H1 (cell line): ENCODE measurements around the gene TPD52L3. TPM values are rescaled to one million over a fixed set of nuclear protein-coding genes. Genes with fewer than 3 reads are reported as not detected.
A peak's percentile ranks its signal among the peaks of the same experiment; 100 is the strongest.

Source experiments
- CTCF ChIA-PET: fragments of 300-600 bp; sonication (Branson Sonifier 250); formaldehyde crosslinking; loops from one replicate; lab custom pipeline; 2021; ENCODE audit not compliant: partially characterized antibody; lab: Charles Lee
- POLR2A ChIA-PET: fragments of 300-600 bp; sonication (Branson Sonifier 250); formaldehyde crosslinking; loops from one replicate; lab custom pipeline; 2021; ENCODE audit warnings: inconsistent platforms; ENCODE audit not compliant: partially characterized antibody; lab: Charles Lee
- DNase-seq, 2 experiments: peaks; one replicate each; pipeline versions ENCODE4 v3.0.0 to v3.0.0-alpha.2; 2010 to 2022; ENCODE audit warnings: low spot score in 2 of 2, low read depth in 1 of 2, mixed read lengths in 1 of 2
- FAIRE-seq: peaks from 2 replicates; lab custom pipeline; 2011; peaks lifted over from hg19 to GRCh38; lab: Jason Lieb, UNC
- H2AFZ ChIP-seq: 2 replicates; pipeline ENCODE4 v1.8.1; 2012; ENCODE audit warnings: low read length, inconsistent platforms
- H2AK5ac ChIP-seq: 2 replicates; pipeline ENCODE4 v1.6.1; 2013; ENCODE audit warnings: low read depth, low read length
- H2BK120ac ChIP-seq: replicated peaks from 2 replicates; pipeline ENCODE3; 2013; ENCODE audit warnings: low read depth, low read length, inconsistent platforms
- H2BK12ac ChIP-seq: 2 replicates; pipeline ENCODE4 v1.6.1; 2013; ENCODE audit warnings: low read depth, low read length
- H2BK15ac ChIP-seq: 2 replicates; pipeline ENCODE4 v1.6.1; 2013; ENCODE audit warnings: low read length
- H2BK20ac ChIP-seq: 2 replicates; pipeline ENCODE4 v1.6.1; 2013; ENCODE audit warnings: low read length
- H2BK5ac ChIP-seq: 2 replicates; pipeline ENCODE4 v1.6.1; 2013; ENCODE audit warnings: low read depth, low read length
- H3K14ac ChIP-seq: 2 replicates; pipeline ENCODE4 v1.6.1; 2013; ENCODE audit warnings: inconsistent platforms; ENCODE audit not compliant: insufficient read length
- H3K18ac ChIP-seq: 2 replicates; pipeline ENCODE4 v1.6.1; 2013; ENCODE audit warnings: low read length; ENCODE audit errors: extremely low read depth
- H3K23ac ChIP-seq: 2 replicates; pipeline ENCODE4 v1.6.1; 2013; ENCODE audit warnings: inconsistent platforms; ENCODE audit not compliant: insufficient read length
- H3K23me2 ChIP-seq: 2 replicates; pipeline ENCODE4 v1.6.1; 2013; ENCODE audit warnings: low read depth, low read length
- H3K27ac ChIP-seq: 2 replicates; pipeline ENCODE4 v1.6.1; 2011; ENCODE audit warnings: low read depth, low read length, inconsistent platforms
- H3K27me3 ChIP-seq, 4 experiments: replicated peaks in 1 of 4; 1 replicate in 1 of 4; 2 replicates in 3 of 4; pipeline versions ENCODE4 v1.6.1 to v1.8.1; 2011 to 2013; ENCODE audit warnings: low read length in 3 of 4, mild to moderate bottlenecking in 3 of 4, inconsistent platforms in 2 of 4, mixed read lengths in 2 of 4, moderate library complexity in 1 of 4; ENCODE audit not compliant: control insufficient read depth in 3 of 4, insufficient read depth in 3 of 4; ENCODE audit errors: extremely low read depth in 1 of 4
- H3K36me3 ChIP-seq, 4 experiments: 2 replicates each; pipeline versions ENCODE4 v1.6.1 to v1.8.1; 2011 to 2013; ENCODE audit warnings: mild to moderate bottlenecking in 4 of 4, low read length in 3 of 4, moderate library complexity in 2 of 4, control low read depth in 1 of 4, inconsistent platforms in 1 of 4; ENCODE audit not compliant: insufficient read depth in 4 of 4, control insufficient read depth in 2 of 4
- H3K4ac ChIP-seq: replicated peaks from 2 replicates; pipeline ENCODE3; 2013; ENCODE audit warnings: low read length, low read depth, mixed read lengths, inconsistent platforms; ENCODE audit not compliant: insufficient read length
- H3K4me1 ChIP-seq, 4 experiments: replicated peaks in 1 of 4; 1 replicate in 1 of 4; 2 replicates in 3 of 4; pipeline versions ENCODE4 v1.6.1 to v1.8.1; 2011 to 2013; ENCODE audit warnings: low read length in 3 of 4, inconsistent platforms in 2 of 4, mixed read lengths in 1 of 4; ENCODE audit not compliant: insufficient read depth in 4 of 4, control insufficient read depth in 3 of 4
- H3K4me2 ChIP-seq, 2 experiments: 2 replicates each; pipeline versions ENCODE4 v1.6.1 to v1.8.1; 2011 to 2013; ENCODE audit warnings: low read depth in 2 of 2, low read length in 2 of 2, control low read depth in 1 of 2, inconsistent platforms in 1 of 2, mild to moderate bottlenecking in 1 of 2; ENCODE audit not compliant: insufficient read depth in 1 of 2
- H3K4me3 ChIP-seq, 4 experiments: fragments of 200-600, 300-600 bp in 1 of 4; sonication (generic), shearing (Covaris generic), sonication (Bioruptor Twin) in 1 of 4; 2 replicates each; pipeline versions ENCODE4 v1.5.1 to v1.8.1; 2011 to 2016; ENCODE audit warnings: low read length in 4 of 4, low read depth in 3 of 4, control low read depth in 2 of 4, inconsistent platforms in 2 of 4, mild to moderate bottlenecking in 2 of 4, mixed read lengths in 1 of 4, moderate library complexity in 1 of 4; ENCODE audit not compliant: insufficient read depth in 2 of 4; ENCODE audit errors: extremely low read depth in 1 of 4
- H3K56ac ChIP-seq: replicated peaks from 2 replicates; pipeline ENCODE3; 2013; ENCODE audit warnings: low read depth, mild to moderate bottlenecking, mixed read lengths, low read length, inconsistent platforms; ENCODE audit not compliant: insufficient read length
- H3K79me1 ChIP-seq: 2 replicates; pipeline ENCODE4 v1.6.1; 2013; ENCODE audit warnings: low read depth, low read length, control low read depth
- H3K79me2 ChIP-seq, 2 experiments: 2 replicates each; pipeline versions ENCODE4 v1.6.1 to v1.8.1; 2012 to 2013; ENCODE audit warnings: low read length in 2 of 2, mild to moderate bottlenecking in 2 of 2, inconsistent platforms in 1 of 2; ENCODE audit not compliant: insufficient read depth in 2 of 2, control insufficient read depth in 1 of 2
- H3K9ac ChIP-seq, 4 experiments: replicated peaks in 1 of 4; 1 replicate in 1 of 4; 2 replicates in 3 of 4; pipeline versions ENCODE4 v1.6.1 to v1.8.1; 2011 to 2013; ENCODE audit warnings: low read depth in 3 of 4, low read length in 3 of 4, control low read depth in 2 of 4, mild to moderate bottlenecking in 2 of 4, moderate library complexity in 2 of 4, inconsistent platforms in 1 of 4; ENCODE audit errors: extremely low read depth in 1 of 4
- H3K9me3 ChIP-seq, 2 experiments: 2 replicates each; pipeline versions ENCODE4 v1.6.1 to v1.8.1; 2012 to 2013; ENCODE audit warnings: mild to moderate bottlenecking in 2 of 2, moderate library complexity in 2 of 2, control low read depth in 1 of 2, inconsistent platforms in 1 of 2, low read depth in 1 of 2, low read length in 1 of 2, mixed read lengths in 1 of 2; ENCODE audit not compliant: insufficient read depth in 2 of 2
- H4K20me1 ChIP-seq, 2 experiments: replicated peaks in 1 of 2; 2 replicates each; pipeline versions ENCODE3 to v1.8.1; 2011 to 2013; ENCODE audit warnings: inconsistent platforms in 2 of 2, low read length in 2 of 2, mild to moderate bottlenecking in 1 of 2; ENCODE audit not compliant: insufficient read depth in 2 of 2, control insufficient read depth in 1 of 2
- H4K5ac ChIP-seq: 2 replicates; pipeline ENCODE4 v1.6.1; 2013; ENCODE audit warnings: low read length, low read depth, mixed read lengths, inconsistent platforms; ENCODE audit not compliant: insufficient read length
- H4K8ac ChIP-seq: 2 replicates; pipeline ENCODE4 v1.8.0; 2013; ENCODE audit warnings: mild to moderate bottlenecking, moderate library complexity, low read length, inconsistent platforms; ENCODE audit not compliant: insufficient read depth; ENCODE audit errors: extremely low read depth
- H4K91ac ChIP-seq: replicated peaks from 2 replicates; pipeline ENCODE3; 2013; ENCODE audit warnings: low read length, mixed read lengths, inconsistent platforms; ENCODE audit not compliant: insufficient read length
- CREB1 ChIP-seq: IDR thresholded peaks from 2 replicates; pipeline ENCODE4 v1.6.1; 2012; ENCODE audit warnings: inconsistent platforms
- CTCF ChIP-seq, 3 experiments: IDR thresholded peaks; 1 replicate in 2 of 3; 2 replicates in 1 of 3; pipeline versions ENCODE4 v1.5.1 to v1.6.1; 2011; ENCODE audit warnings: low read length in 3 of 3, mild to moderate bottlenecking in 3 of 3, inconsistent platforms in 2 of 3, low read depth in 1 of 3, moderate library complexity in 1 of 3; ENCODE audit not compliant: insufficient read depth in 1 of 3; ENCODE audit errors: control extremely low read depth in 1 of 3
- EP300 ChIP-seq, 2 experiments: IDR thresholded peaks; 1 replicate in 1 of 2; 2 replicates in 1 of 2; pipeline ENCODE4 v1.6.1; 2011 to 2012; ENCODE audit warnings: low read depth in 2 of 2, low read length in 2 of 2, mild to moderate bottlenecking in 2 of 2, borderline replicate concordance in 1 of 2, inconsistent platforms in 1 of 2, moderate library complexity in 1 of 2
- KDM4A ChIP-seq: IDR thresholded peaks from one replicate; pipeline ENCODE4 v1.7.1; 2012; ENCODE audit warnings: low read depth, mild to moderate bottlenecking, moderate library complexity, low read length, inconsistent platforms; ENCODE audit not compliant: severe bottlenecking
- KDM5A ChIP-seq: fragments of 200-600 bp; IDR thresholded peaks from 2 replicates; pipeline ENCODE4 v1.7.1; 2012; ENCODE audit warnings: mild to moderate bottlenecking, low read length, inconsistent platforms, mixed read lengths
- MAX ChIP-seq: IDR thresholded peaks from 2 replicates; pipeline ENCODE4 v1.6.1; 2012; ENCODE audit warnings: inconsistent platforms
- NRF1 ChIP-seq: IDR thresholded peaks from 2 replicates; pipeline ENCODE4 v1.6.1; 2011; ENCODE audit warnings: mild to moderate bottlenecking, low read depth, low read length, improper control_type of control experiment
- POLR2AphosphoS5 ChIP-seq: IDR thresholded peaks from 2 replicates; pipeline ENCODE4 v1.6.1; 2011; ENCODE audit warnings: low read depth, low read length
- RFX5 ChIP-seq: IDR thresholded peaks from 2 replicates; pipeline ENCODE4 v1.6.1; 2011; ENCODE audit warnings: low read depth, low read length, improper control_type of control experiment, borderline replicate concordance
- ZNF274 ChIP-seq: IDR thresholded peaks from 2 replicates; pipeline ENCODE4 v1.7.0; 2012; ENCODE audit warnings: low read length, borderline replicate concordance; ENCODE audit errors: extremely low read depth
- WGBS, 2 experiments: shearing (Covaris generic) in 1 of 2; methylation state at CpG; one replicate each; pipeline versions ENCODE4 v1.1.6 to v1.1.7; 2013 to 2015; ENCODE audit warnings: low lambda C conversion rate in 2 of 2, mixed read lengths in 2 of 2, inconsistent platforms in 1 of 2, low coverage in 1 of 2, missing lambda C conversion rate in 1 of 2; ENCODE audit not compliant: insufficient replicate concordance in 2 of 2, insufficient coverage in 1 of 2, insufficient read length in 1 of 2; ENCODE audit errors: extremely low coverage in 1 of 2, missing lambda C conversion rate in 1 of 2; 5-methylcytosine and 5-hydroxymethylcytosine counted together
- polyA plus RNA-seq, 7 experiments: library from polyadenylated mRNA; depleted of rRNA in 3 of 7; stranded (reverse) in 5 of 7; unstranded in 2 of 7; fragments of >200 nt in 5 of 7; fragments of 200-250 nt in 2 of 7; gene quantifications; 1 replicate in 5 of 7; 2 replicates in 1 of 7; 4 replicates in 1 of 7; pipeline versions ENCODE4 v1.2.1 to v1.2.3, GENCODE V29; 2011 to 2013; ENCODE audit warnings: missing spikeins in 2 of 7, mixed read lengths in 2 of 7
- total RNA-seq: library from RNA; stranded (reverse); fragmentation: NEBNext Ultra II Directional; extraction: Animal tissue kit (Norgen Biotek cat#: 25700); gene quantifications from 2 replicates; pipeline ENCODE4 v1.2.1, GENCODE V29; 2021

The TPD52L3 gene
- total and polyA plus RNA-seq, 2 of the 8 experiments (the other 6 are each of a cell fraction or from before 2014, with no cell fraction given) = not detected

GRCh38 chr9:6305954-6306563 is 22.1 kb upstream of the TPD52L3 start:
- no peak for DNase-seq
- H3K4ac ChIP-seq = no peak overlapping the region
- no peaks in the 10 kb centered on the region for H3K27me3 ChIP-seq
- no peak overlapping the region for H2AK5ac ChIP-seq
- no peaks in the 10 kb centered on the region for H3K36me3 ChIP-seq
- no peak overlapping the region for H4K8ac ChIP-seq
- H3K9me3 ChIP-seq = no peaks in the 10 kb centered on the region
- H3K23ac ChIP-seq = no peak overlapping the region
- no peak overlapping the region for H3K9ac ChIP-seq
- H3K14ac ChIP-seq = no peak overlapping the region
- ChIA-PET POLR2A (interaction anchor here (0.7 to 1.0 kb wide), 2 partner anchors 226 to 252 kb away, joined by 3 read pairs; no protein-coding TSS in a partner anchor), CTCF (interaction anchor here (0.6 to 4.5 kb wide), 65 partner anchors 9 to 696 kb away, joined by 3 to 99 read pairs (median 4); partner anchors contain the start of gene TPD52L3)
- H4K20me1 ChIP-seq = no peaks in the 10 kb centered on the region
- H3K27ac ChIP-seq = no peak overlapping the region
- H3K79me2 ChIP-seq = no peaks in the 10 kb centered on the region
- H2BK120ac ChIP-seq = no peak overlapping the region
- no peak overlapping the region for H2BK15ac ChIP-seq
- no peak overlapping the region for H4K5ac ChIP-seq
- no peak overlapping the region for H2BK20ac ChIP-seq
- H3K4me3 ChIP-seq = no peak overlapping the region
- no peaks in the 10 kb centered on the region for H3K23me2 ChIP-seq
- no peak overlapping the region for H4K91ac ChIP-seq
- peak; percentile 32 for FAIRE-seq
- H3K4me1 ChIP-seq = no peaks in the 10 kb centered on the region
- no peak overlapping the region for H2BK5ac ChIP-seq
- no peak overlapping the region for H2BK12ac ChIP-seq
- H3K18ac ChIP-seq = no peak overlapping the region
- H2AFZ ChIP-seq = no peak overlapping the region
- H3K56ac ChIP-seq = no peak overlapping the region
- H3K4me2 ChIP-seq = no peak overlapping the region
- no peaks in the 10 kb centered on the region for H3K79me1 ChIP-seq
- WGBS, 2 experiments = 91% methylated on average over 2 of the region's 2 CpGs; no CpG with 5 or more reads in 1 of the 2 experiments
- TF ChIP-seq KDM4A (no peak), ZNF274 (no peak), MAX (no peak), CREB1 (no peak), RFX5 (no peak), POLR2AphosphoS5 (no peak), EP300 (IDR thresholded peaks at IDR 0.05; ENCODE audit: borderline replicate concordance in 1 of 2, low read depth in 2 of 2, low read length in 2 of 2) (no peak), NRF1 (no peak), KDM5A (no peak), CTCF (IDR thresholded peaks at IDR 0.05; ENCODE audit: control extremely low read depth in 1 of 3, insufficient read depth in 1 of 3, low read depth in 1 of 3, low read length in 3 of 3) (peak in 2 of 3 experiments; percentile 42 to 48; a peak in 2 of 4 replicates)
